Natural killer cell treated with Interleukin-12 subunit alpha and Interleukin-12 subunit beta and Interleukin-15 and Interleukin-18, amount 100 ng/mL, for 72 hours (primary cell): ENCODE results near the gene SEMA6A. TPM values are rescaled to one million over a fixed set of nuclear protein-coding genes. Genes with fewer than 3 reads are reported as not detected.

Source experiments
- ATAC-seq, 2 donors: fragments of 150-1000 bp; cut with Tn5 transposase in 1 of 2; sonication (Bioruptor Pico), chemical (Tn5 transposase) in 1 of 2; 2 replicates each; pipeline ENCODE4 v1.10.0; 2021
- DNase-seq: peaks from one replicate; pipeline ENCODE4 v3.0.0; 2022; ENCODE audit warnings: low spot score
- H3K27ac Mint-ChIP-seq, 2 donors: 1 replicate in 1 of 2; 2 replicates in 1 of 2; pipeline ENCODE4 v1.8.0; 2022; ENCODE audit warnings: mixed read lengths in 2 of 2, mild to moderate bottlenecking in 1 of 2, moderate library complexity in 1 of 2
- H3K27me3 Mint-ChIP-seq, 2 donors: 1 replicate in 1 of 2; 2 replicates in 1 of 2; pipeline ENCODE4 v1.8.0; 2022; ENCODE audit warnings: mixed read lengths in 2 of 2
- H3K36me3 Mint-ChIP-seq: one replicate; pipeline ENCODE4 v1.8.0; 2022; ENCODE audit warnings: mixed read lengths
- H3K4me1 Mint-ChIP-seq, 2 donors: 1 replicate in 1 of 2; 2 replicates in 1 of 2; pipeline ENCODE4 v1.8.0; 2022; ENCODE audit warnings: low read depth in 2 of 2, mixed read lengths in 2 of 2, mild to moderate bottlenecking in 1 of 2
- H3K4me3 Mint-ChIP-seq: one replicate; pipeline ENCODE4 v1.8.0; 2022; ENCODE audit warnings: mixed read lengths
- H3K9me3 Mint-ChIP-seq: 2 replicates; pipeline ENCODE4 v1.8.0; 2022; ENCODE audit warnings: mixed read lengths
- total RNA-seq, 2 donors: library from RNA; stranded (reverse); gene quantifications; one replicate each; pipeline ENCODE4 v1.2.3, GENCODE V29; 2022

SEMA6A gene
- total RNA-seq, 2 donors from 2014 or later, result not detected

- DNase-seq (no peak), ATAC-seq (no peak)
- Mint-ChIP-seq H3K27me3 (no peaks in the 10 kb centered on the region), H3K36me3 (no peaks in the 10 kb centered on the region), H3K4me1 (no peaks in the 10 kb centered on the region), H3K4me3 (no peak overlapping the region), H3K27ac (no peak overlapping the region), H3K9me3 (no peaks in the 10 kb centered on the region)
Measured at GRCh38 chr5:116442931-116443551, 131.6 kb downstream of the SEMA6A start.

GRCh38 chr5:116442095-116442534 lies 132.5 kb downstream of the SEMA6A start:
- peak in 1 of 2 donors; percentile 15 for ATAC-seq
- Mint-ChIP-seq H3K9me3 (no peaks in the 10 kb centered on the region), H3K27ac (no peak overlapping the region), H3K36me3 (no peaks in the 10 kb centered on the region), H3K27me3 (no peaks in the 10 kb centered on the region), H3K4me1 (no peaks in the 10 kb centered on the region), H3K4me3 (no peak overlapping the region)
- DNase-seq, result no peak

GRCh38 chr5:116441223-116441622 lies 133.4 kb downstream of the SEMA6A start:
- Mint-ChIP-seq H3K27me3 (no peaks in the 10 kb centered on the region), H3K36me3 (no peaks in the 10 kb centered on the region), H3K4me1 (no peaks in the 10 kb centered on the region), H3K4me3 (no peak overlapping the region), H3K9me3 (no peaks in the 10 kb centered on the region), H3K27ac (no peak overlapping the region)
- ATAC-seq (no peak), DNase-seq (no peak)

- no peak overlapping the region for H3K27ac Mint-ChIP-seq
- H3K4me1 Mint-ChIP-seq, result no peaks in the 10 kb centered on the region
- H3K27me3 Mint-ChIP-seq, result no peaks in the 10 kb centered on the region
- DNase-seq, result no peak
- H3K9me3 Mint-ChIP-seq, result no peaks in the 10 kb centered on the region
- H3K4me3 Mint-ChIP-seq, result no peak overlapping the region
- no peak for ATAC-seq
- H3K36me3 Mint-ChIP-seq, result no peaks in the 10 kb centered on the region
Measured at GRCh38 chr5:116440457-116441001, 134.1 kb downstream of the SEMA6A start.

GRCh38 chr5:116439905-116440304 lies 134.7 kb downstream of the SEMA6A start:
- H3K36me3 Mint-ChIP-seq, result no peaks in the 10 kb centered on the region
- no peak for DNase-seq
- no peaks in the 10 kb centered on the region for H3K4me1 Mint-ChIP-seq

GRCh38 chr5:116438979-116439554 lies 135.6 kb downstream of the SEMA6A start:
- ATAC-seq, result no peak
- Mint-ChIP-seq H3K4me3 (no peak overlapping the region), H3K9me3 (no peaks in the 10 kb centered on the region), H3K27me3 (no peaks in the 10 kb centered on the region), H3K4me1 (no peaks in the 10 kb centered on the region), H3K36me3 (no peaks in the 10 kb centered on the region), H3K27ac (no peak overlapping the region)
- DNase-seq, result no peak

More at GRCh38 chr5:116439905-116440304, 134.7 kb downstream of the SEMA6A start:
- Mint-ChIP-seq H3K9me3 (no peaks in the 10 kb centered on the region), H3K27me3 (no peaks in the 10 kb centered on the region), H3K27ac (no peak overlapping the region), H3K4me3 (no peak overlapping the region)
- no peak for ATAC-seq

GRCh38 chr5:116437922-116438578 lies 136.6 kb downstream of the SEMA6A start:
- H3K36me3 Mint-ChIP-seq, result no peaks in the 10 kb centered on the region
- no peak for DNase-seq
- H3K9me3 Mint-ChIP-seq, result no peaks in the 10 kb centered on the region
- no peaks in the 10 kb centered on the region for H3K4me1 Mint-ChIP-seq
- no peak for ATAC-seq
- H3K4me3 Mint-ChIP-seq, result no peak overlapping the region
- H3K27me3 Mint-ChIP-seq, result no peaks in the 10 kb centered on the region
- no peak overlapping the region for H3K27ac Mint-ChIP-seq

GRCh38 chr5:116437351-116437705 lies 137.3 kb downstream of the SEMA6A start:
- Mint-ChIP-seq H3K4me1 (no peaks in the 10 kb centered on the region), H3K4me3 (no peak overlapping the region), H3K9me3 (no peaks in the 10 kb centered on the region), H3K36me3 (no peaks in the 10 kb centered on the region), H3K27ac (no peak overlapping the region), H3K27me3 (no peaks in the 10 kb centered on the region)
- ATAC-seq (no peak), DNase-seq (no peak)

GRCh38 chr5:116436674-116437350 lies 137.8 kb downstream of the SEMA6A start:
- Mint-ChIP-seq H3K4me1 (no peaks in the 10 kb centered on the region), H3K4me3 (no peak overlapping the region), H3K27ac (no peak overlapping the region)

GRCh38 chr5:116428966-116429365 lies 145.7 kb downstream of the SEMA6A start:
- no peak for DNase-seq
- no peak overlapping the region for H3K4me3 Mint-ChIP-seq
- no peaks in the 10 kb centered on the region for H3K27me3 Mint-ChIP-seq
- no peaks in the 10 kb centered on the region for H3K4me1 Mint-ChIP-seq
- no peak overlapping the region for H3K27ac Mint-ChIP-seq
- no peaks in the 10 kb centered on the region for H3K9me3 Mint-ChIP-seq
- ATAC-seq, result no peak
- peaks cover 4% of the 10 kb centered on the region for H3K36me3 Mint-ChIP-seq

More at GRCh38 chr5:116436674-116437350, 137.8 kb downstream of the SEMA6A start:
- Mint-ChIP-seq H3K9me3 (no peaks in the 10 kb centered on the region), H3K27me3 (no peaks in the 10 kb centered on the region), H3K36me3 (no peaks in the 10 kb centered on the region)
- ATAC-seq (no peak), DNase-seq (no peak)

GRCh38 chr5:116428413-116428812 lies 146.2 kb downstream of the SEMA6A start:
- Mint-ChIP-seq H3K36me3 (peaks cover 4% of the 10 kb centered on the region), H3K27ac (no peak overlapping the region), H3K4me1 (no peaks in the 10 kb centered on the region), H3K9me3 (no peaks in the 10 kb centered on the region), H3K4me3 (no peak overlapping the region), H3K27me3 (no peaks in the 10 kb centered on the region)
- ATAC-seq (no peak), DNase-seq (no peak)

- Mint-ChIP-seq H3K36me3 (peaks cover 4% of the 10 kb centered on the region), H3K27ac (no peak overlapping the region), H3K27me3 (no peaks in the 10 kb centered on the region), H3K4me3 (no peak overlapping the region), H3K9me3 (no peaks in the 10 kb centered on the region), H3K4me1 (no peaks in the 10 kb centered on the region)
- DNase-seq (no peak), ATAC-seq (no peak)
Measured at GRCh38 chr5:116424951-116425350, 149.7 kb downstream of the SEMA6A start.

GRCh38 chr5:116424258-116424615 lies 150.4 kb downstream of the SEMA6A start:
- Mint-ChIP-seq H3K27me3 (no peaks in the 10 kb centered on the region), H3K27ac (no peak overlapping the region), H3K4me3 (no peak overlapping the region), H3K4me1 (no peaks in the 10 kb centered on the region), H3K36me3 (peaks cover 4% of the 10 kb centered on the region), H3K9me3 (no peaks in the 10 kb centered on the region)
- DNase-seq (no peak), ATAC-seq (no peak)
